H1 (cell line): ENCODE measurements around the gene DNAJB1. TPM values are rescaled to one million over a fixed set of nuclear protein-coding genes. Genes with fewer than 3 reads are reported as not detected.

Source experiments
- CTCF ChIA-PET: fragments of 300-600 bp; sonication (Branson Sonifier 250); formaldehyde crosslinking; loops from one replicate; lab custom pipeline; 2021; ENCODE audit not compliant: partially characterized antibody; lab: Charles Lee
- POLR2A ChIA-PET: fragments of 300-600 bp; sonication (Branson Sonifier 250); formaldehyde crosslinking; loops from one replicate; lab custom pipeline; 2021; ENCODE audit warnings: inconsistent platforms; ENCODE audit not compliant: partially characterized antibody; lab: Charles Lee
- DNase-seq, 2 experiments: peaks; one replicate each; pipeline versions ENCODE4 v3.0.0 to v3.0.0-alpha.2; 2010 to 2022; ENCODE audit warnings: low spot score in 2 of 2, low read depth in 1 of 2, mixed read lengths in 1 of 2
- FAIRE-seq: peaks from 2 replicates; lab custom pipeline; 2011; peaks lifted over from hg19 to GRCh38; lab: Jason Lieb, UNC
- H2AFZ ChIP-seq: 2 replicates; pipeline ENCODE4 v1.8.1; 2012; ENCODE audit warnings: low read length, inconsistent platforms
- H2AK5ac ChIP-seq: 2 replicates; pipeline ENCODE4 v1.6.1; 2013; ENCODE audit warnings: low read depth, low read length
- H2BK120ac ChIP-seq: replicated peaks from 2 replicates; pipeline ENCODE3; 2013; ENCODE audit warnings: low read depth, low read length, inconsistent platforms
- H2BK12ac ChIP-seq: 2 replicates; pipeline ENCODE4 v1.6.1; 2013; ENCODE audit warnings: low read depth, low read length
- H2BK15ac ChIP-seq: 2 replicates; pipeline ENCODE4 v1.6.1; 2013; ENCODE audit warnings: low read length
- H2BK20ac ChIP-seq: 2 replicates; pipeline ENCODE4 v1.6.1; 2013; ENCODE audit warnings: low read length
- H2BK5ac ChIP-seq: 2 replicates; pipeline ENCODE4 v1.6.1; 2013; ENCODE audit warnings: low read depth, low read length
- H3K14ac ChIP-seq: 2 replicates; pipeline ENCODE4 v1.6.1; 2013; ENCODE audit warnings: inconsistent platforms; ENCODE audit not compliant: insufficient read length
- H3K18ac ChIP-seq: 2 replicates; pipeline ENCODE4 v1.6.1; 2013; ENCODE audit warnings: low read length; ENCODE audit errors: extremely low read depth
- H3K23ac ChIP-seq: 2 replicates; pipeline ENCODE4 v1.6.1; 2013; ENCODE audit warnings: inconsistent platforms; ENCODE audit not compliant: insufficient read length
- H3K23me2 ChIP-seq: 2 replicates; pipeline ENCODE4 v1.6.1; 2013; ENCODE audit warnings: low read depth, low read length
- H3K27ac ChIP-seq: 2 replicates; pipeline ENCODE4 v1.6.1; 2011; ENCODE audit warnings: low read depth, low read length, inconsistent platforms
- H3K27me3 ChIP-seq, 4 experiments: replicated peaks in 1 of 4; 1 replicate in 1 of 4; 2 replicates in 3 of 4; pipeline versions ENCODE4 v1.6.1 to v1.8.1; 2011 to 2013; ENCODE audit warnings: low read length in 3 of 4, mild to moderate bottlenecking in 3 of 4, inconsistent platforms in 2 of 4, mixed read lengths in 2 of 4, moderate library complexity in 1 of 4; ENCODE audit not compliant: control insufficient read depth in 3 of 4, insufficient read depth in 3 of 4; ENCODE audit errors: extremely low read depth in 1 of 4
- H3K36me3 ChIP-seq, 4 experiments: 2 replicates each; pipeline versions ENCODE4 v1.6.1 to v1.8.1; 2011 to 2013; ENCODE audit warnings: mild to moderate bottlenecking in 4 of 4, low read length in 3 of 4, moderate library complexity in 2 of 4, control low read depth in 1 of 4, inconsistent platforms in 1 of 4; ENCODE audit not compliant: insufficient read depth in 4 of 4, control insufficient read depth in 2 of 4
- H3K4ac ChIP-seq: replicated peaks from 2 replicates; pipeline ENCODE3; 2013; ENCODE audit warnings: low read length, low read depth, mixed read lengths, inconsistent platforms; ENCODE audit not compliant: insufficient read length
- H3K4me1 ChIP-seq, 4 experiments: replicated peaks in 1 of 4; 1 replicate in 1 of 4; 2 replicates in 3 of 4; pipeline versions ENCODE4 v1.6.1 to v1.8.1; 2011 to 2013; ENCODE audit warnings: low read length in 3 of 4, inconsistent platforms in 2 of 4, mixed read lengths in 1 of 4; ENCODE audit not compliant: insufficient read depth in 4 of 4, control insufficient read depth in 3 of 4
- H3K4me2 ChIP-seq, 2 experiments: 2 replicates each; pipeline versions ENCODE4 v1.6.1 to v1.8.1; 2011 to 2013; ENCODE audit warnings: low read depth in 2 of 2, low read length in 2 of 2, control low read depth in 1 of 2, inconsistent platforms in 1 of 2, mild to moderate bottlenecking in 1 of 2; ENCODE audit not compliant: insufficient read depth in 1 of 2
- H3K4me3 ChIP-seq, 4 experiments: fragments of 200-600, 300-600 bp in 1 of 4; sonication (generic), shearing (Covaris generic), sonication (Bioruptor Twin) in 1 of 4; 2 replicates each; pipeline versions ENCODE4 v1.5.1 to v1.8.1; 2011 to 2016; ENCODE audit warnings: low read length in 4 of 4, low read depth in 3 of 4, control low read depth in 2 of 4, inconsistent platforms in 2 of 4, mild to moderate bottlenecking in 2 of 4, mixed read lengths in 1 of 4, moderate library complexity in 1 of 4; ENCODE audit not compliant: insufficient read depth in 2 of 4; ENCODE audit errors: extremely low read depth in 1 of 4
- H3K56ac ChIP-seq: replicated peaks from 2 replicates; pipeline ENCODE3; 2013; ENCODE audit warnings: low read depth, mild to moderate bottlenecking, mixed read lengths, low read length, inconsistent platforms; ENCODE audit not compliant: insufficient read length
- H3K79me1 ChIP-seq: 2 replicates; pipeline ENCODE4 v1.6.1; 2013; ENCODE audit warnings: low read depth, low read length, control low read depth
- H3K79me2 ChIP-seq, 2 experiments: 2 replicates each; pipeline versions ENCODE4 v1.6.1 to v1.8.1; 2012 to 2013; ENCODE audit warnings: low read length in 2 of 2, mild to moderate bottlenecking in 2 of 2, inconsistent platforms in 1 of 2; ENCODE audit not compliant: insufficient read depth in 2 of 2, control insufficient read depth in 1 of 2
- H3K9ac ChIP-seq, 4 experiments: replicated peaks in 1 of 4; 1 replicate in 1 of 4; 2 replicates in 3 of 4; pipeline versions ENCODE4 v1.6.1 to v1.8.1; 2011 to 2013; ENCODE audit warnings: low read depth in 3 of 4, low read length in 3 of 4, control low read depth in 2 of 4, mild to moderate bottlenecking in 2 of 4, moderate library complexity in 2 of 4, inconsistent platforms in 1 of 4; ENCODE audit errors: extremely low read depth in 1 of 4
- H3K9me3 ChIP-seq, 2 experiments: 2 replicates each; pipeline versions ENCODE4 v1.6.1 to v1.8.1; 2012 to 2013; ENCODE audit warnings: mild to moderate bottlenecking in 2 of 2, moderate library complexity in 2 of 2, control low read depth in 1 of 2, inconsistent platforms in 1 of 2, low read depth in 1 of 2, low read length in 1 of 2, mixed read lengths in 1 of 2; ENCODE audit not compliant: insufficient read depth in 2 of 2
- H4K20me1 ChIP-seq, 2 experiments: replicated peaks in 1 of 2; 2 replicates each; pipeline versions ENCODE3 to v1.8.1; 2011 to 2013; ENCODE audit warnings: inconsistent platforms in 2 of 2, low read length in 2 of 2, mild to moderate bottlenecking in 1 of 2; ENCODE audit not compliant: insufficient read depth in 2 of 2, control insufficient read depth in 1 of 2
- H4K5ac ChIP-seq: 2 replicates; pipeline ENCODE4 v1.6.1; 2013; ENCODE audit warnings: low read length, low read depth, mixed read lengths, inconsistent platforms; ENCODE audit not compliant: insufficient read length
- H4K8ac ChIP-seq: 2 replicates; pipeline ENCODE4 v1.8.0; 2013; ENCODE audit warnings: mild to moderate bottlenecking, moderate library complexity, low read length, inconsistent platforms; ENCODE audit not compliant: insufficient read depth; ENCODE audit errors: extremely low read depth
- H4K91ac ChIP-seq: replicated peaks from 2 replicates; pipeline ENCODE3; 2013; ENCODE audit warnings: low read length, mixed read lengths, inconsistent platforms; ENCODE audit not compliant: insufficient read length
- CBX5 ChIP-seq: fragments of 300-800, 300-1000 bp; sonication (generic); IDR thresholded peaks from 2 replicates; pipeline ENCODE4 v1.7.1; 2016; ENCODE audit warnings: antibody characterized with exemption, low read length, low read depth
- CBX8 ChIP-seq: fragments of 300-800, 300-1000 bp; sonication (generic); IDR thresholded peaks from 2 replicates; pipeline ENCODE4 v1.7.1; 2016; ENCODE audit warnings: low read depth, low read length, borderline replicate concordance
- E2F6 ChIP-seq: IDR thresholded peaks from 2 replicates; pipeline ENCODE4 v1.6.1; 2012; ENCODE audit warnings: inconsistent platforms
- EP300 ChIP-seq, 2 experiments: IDR thresholded peaks; 1 replicate in 1 of 2; 2 replicates in 1 of 2; pipeline ENCODE4 v1.6.1; 2011 to 2012; ENCODE audit warnings: low read depth in 2 of 2, low read length in 2 of 2, mild to moderate bottlenecking in 2 of 2, borderline replicate concordance in 1 of 2, inconsistent platforms in 1 of 2, moderate library complexity in 1 of 2
- EZH2 ChIP-seq: fragments of 200-600 bp; sonication (generic); IDR thresholded peaks from 2 replicates; pipeline ENCODE4 v1.7.1; 2012; ENCODE audit warnings: low read depth, mild to moderate bottlenecking, moderate library complexity, low read length, inconsistent platforms; ENCODE audit not compliant: severe bottlenecking
- FOSL1 ChIP-seq: IDR thresholded peaks from 2 replicates; pipeline ENCODE4 v1.6.1; 2011; ENCODE audit warnings: mild to moderate bottlenecking, low read depth, low read length, moderate library complexity; ENCODE audit not compliant: insufficient read depth
- HDAC2 ChIP-seq, 2 experiments: fragments of 300-600 bp in 1 of 2; sonication (generic) in 1 of 2; IDR thresholded peaks; 2 replicates each; pipeline ENCODE4 v1.6.1; 2011 to 2012; ENCODE audit warnings: low read depth in 2 of 2, low read length in 2 of 2, mild to moderate bottlenecking in 2 of 2, moderate library complexity in 2 of 2, borderline replicate concordance in 1 of 2, inconsistent platforms in 1 of 2
- HDAC6 ChIP-seq: IDR thresholded peaks from one replicate; pipeline ENCODE4 v1.7.1; 2012; ENCODE audit warnings: low read depth, mild to moderate bottlenecking, inconsistent platforms, low read length, moderate library complexity
- RFX5 ChIP-seq: IDR thresholded peaks from 2 replicates; pipeline ENCODE4 v1.6.1; 2011; ENCODE audit warnings: low read depth, low read length, improper control_type of control experiment, borderline replicate concordance
- SAP30 ChIP-seq: fragments of 300-600 bp; sonication (generic); IDR thresholded peaks from 2 replicates; pipeline ENCODE4 v1.7.1; 2012; ENCODE audit warnings: low read length, moderate library complexity, mild to moderate bottlenecking, inconsistent platforms; ENCODE audit not compliant: insufficient read depth, insufficient replicate concordance
- TAF7 ChIP-seq: optimal IDR thresholded peaks from 2 replicates; pipeline ENCODE3; 2011; ENCODE audit warnings: low read depth, mild to moderate bottlenecking, inconsistent platforms, low read length, moderate library complexity, borderline replicate concordance
- WGBS, 2 experiments: shearing (Covaris generic) in 1 of 2; methylation state at CpG; one replicate each; pipeline versions ENCODE4 v1.1.6 to v1.1.7; 2013 to 2015; ENCODE audit warnings: low lambda C conversion rate in 2 of 2, mixed read lengths in 2 of 2, inconsistent platforms in 1 of 2, low coverage in 1 of 2, missing lambda C conversion rate in 1 of 2; ENCODE audit not compliant: insufficient replicate concordance in 2 of 2, insufficient coverage in 1 of 2, insufficient read length in 1 of 2; ENCODE audit errors: extremely low coverage in 1 of 2, missing lambda C conversion rate in 1 of 2; 5-methylcytosine and 5-hydroxymethylcytosine counted together
- polyA plus RNA-seq, 7 experiments: library from polyadenylated mRNA; depleted of rRNA in 3 of 7; stranded (reverse) in 5 of 7; unstranded in 2 of 7; fragments of >200 nt in 5 of 7; fragments of 200-250 nt in 2 of 7; gene quantifications; 1 replicate in 5 of 7; 2 replicates in 1 of 7; 4 replicates in 1 of 7; pipeline versions ENCODE4 v1.2.1 to v1.2.3, GENCODE V29; 2011 to 2013; ENCODE audit warnings: missing spikeins in 2 of 7, mixed read lengths in 2 of 7
- total RNA-seq: library from RNA; stranded (reverse); fragmentation: NEBNext Ultra II Directional; extraction: Animal tissue kit (Norgen Biotek cat#: 25700); gene quantifications from 2 replicates; pipeline ENCODE4 v1.2.1, GENCODE V29; 2021

DNAJB1 gene
- total and polyA plus RNA-seq, 2 of the 8 experiments (the other 6 are each of a cell fraction or from before 2014, with no cell fraction given): 62.9 to 64.3 TPM

GRCh38 chr19:14563590-14563926, 45.4 kb upstream of the DNAJB1 start:
- Histone ChIP-seq H4K5ac (no peak overlapping the region), H3K9ac (no peak overlapping the region), H3K27me3 (no peaks in the 10 kb centered on the region), H4K20me1 (peaks cover 2 to 16% of the 10 kb centered on the region in 2 experiments), H2BK20ac (peak overlapping the region; percentile 32; the same call in 1 of the 2 replicates), H4K8ac (no peak overlapping the region; the same call in 1 of the 2 replicates), H2BK12ac (no peak overlapping the region; the same call in 1 of the 2 replicates), H3K23me2 (no peaks in the 10 kb centered on the region), H3K9me3 (no peaks in the 10 kb centered on the region), H3K18ac (peak overlapping the region; percentile 78; the same call in 1 of the 2 replicates), H2BK120ac (no peak overlapping the region), H3K14ac (no peak overlapping the region), H3K27ac (peak overlapping the region; percentile 6; the same call in 1 of the 2 replicates), H3K36me3 (peaks cover 0 to 16% (median 6%) of the 10 kb centered on the region in 4 experiments; a peak in 3 of 8 replicates), H3K56ac (no peak overlapping the region), H2AFZ (no peak overlapping the region), H3K23ac (no peak overlapping the region), H2AK5ac (no peak overlapping the region), H3K4me2 (no peak overlapping the region; a peak in 1 of 4 replicates), H2BK15ac (0 out of 2 replicates have a peak overlapping the region, but pooled peaks have one; percentile 2), H3K79me1 (peaks cover 5% of the 10 kb centered on the region), H3K4me1 (peaks cover 0 to 41% (median 34%) of the 10 kb centered on the region in 4 experiments; a peak in 6 of 7 replicates), H3K4me3 (no peak overlapping the region), H2BK5ac (peak overlapping the region; percentile 90; the same call in 1 of the 2 replicates), H3K79me2 (peaks cover 0 to 17% of the 10 kb centered on the region in 2 experiments; a peak in 1 of 4 replicates), H3K4ac (no peak overlapping the region), H4K91ac (no peak overlapping the region)
- ChIA-PET CTCF (interaction anchor here (1.0 to 3.1 kb wide), 4 partner anchors 10 to 222 kb away, joined by 3 to 13 read pairs (median 6); partner anchors contain the start of gene ZNF333), POLR2A (interaction anchor here (1.2 to 3.2 kb wide), 2 partner anchors 9 to 13 kb away, joined by 4 to 11 read pairs; partner anchors contain the start of gene NDUFB7)
- DNase-seq: peak in 1 of 2 experiments; percentile 49
- 90% methylated on average over 16 of the region's 16 CpGs; no CpG with 5 or more reads in 1 of the 2 experiments for WGBS, 2 experiments
- FAIRE-seq: no peak
- TF ChIP-seq HDAC6 (no peak), SAP30 (no peak), RFX5 (no peak), EZH2 (no peak), HDAC2 (IDR thresholded peaks at IDR 0.05; ENCODE audit: borderline replicate concordance in 1 of 2, low read depth in 2 of 2, low read length in 2 of 2) (no peak), FOSL1 (no peak), EP300 (IDR thresholded peaks at IDR 0.05; ENCODE audit: borderline replicate concordance in 1 of 2, low read depth in 2 of 2, low read length in 2 of 2) (no peak), CBX5 (no peak), TAF7 (no peak), E2F6 (no peak), CBX8 (no peak)
